ENCODE data around the gene SDK2.

SDK2 gene

GRCh38 chr17:73437826-73438225 lies 206.4 kb downstream of the SDK2 start:
- no peak for TF ChIP-seq CTCF (conservative IDR thresholded peaks at IDR 0.05; ENCODE audit: low read depth, low read length)
- DNase-seq (ENCODE audit: low read depth), result no peak
- no peak overlapping the region for H3K4me3 ChIP-seq (ENCODE audit: low read length)

- no peak for DNase-seq (ENCODE audit: low read depth)
- H3K4me3 ChIP-seq (ENCODE audit: low read length), result no peak overlapping the region
- no peak for TF ChIP-seq CTCF (conservative IDR thresholded peaks at IDR 0.05; ENCODE audit: low read depth, low read length)
Observed at GRCh38 chr17:73436954-73437353, 207.3 kb downstream of the SDK2 start.

GRCh38 chr17:73435412-73435811 lies 208.8 kb downstream of the SDK2 start:
- no peak overlapping the region for H3K4me3 ChIP-seq (ENCODE audit: low read length)
- no peak for DNase-seq (ENCODE audit: low read depth)
- TF ChIP-seq CTCF (conservative IDR thresholded peaks at IDR 0.05; ENCODE audit: low read depth, low read length), result no peak

- TF ChIP-seq CTCF (conservative IDR thresholded peaks at IDR 0.05; ENCODE audit: low read depth, low read length), result no peak
- DNase-seq (ENCODE audit: low read depth), result no peak
- H3K4me3 ChIP-seq (ENCODE audit: low read length), result no peak overlapping the region
Observed at GRCh38 chr17:73434154-73434553, 210.1 kb downstream of the SDK2 start.

- H3K4me3 ChIP-seq (ENCODE audit: low read length), result no peak overlapping the region
- no peak for TF ChIP-seq CTCF (conservative IDR thresholded peaks at IDR 0.05; ENCODE audit: low read depth, low read length)
- DNase-seq (ENCODE audit: low read depth), result no peak
Observed at GRCh38 chr17:73433501-73433900, 210.7 kb downstream of the SDK2 start.

- DNase-seq (ENCODE audit: low read depth), result no peak
- no peak for TF ChIP-seq CTCF (conservative IDR thresholded peaks at IDR 0.05; ENCODE audit: low read depth, low read length)
- no peak overlapping the region for H3K4me3 ChIP-seq (ENCODE audit: low read length)
Observed at GRCh38 chr17:73432624-73433190, 211.5 kb downstream of the SDK2 start.

- TF ChIP-seq CTCF (conservative IDR thresholded peaks at IDR 0.05; ENCODE audit: low read depth, low read length), result no peak
- H3K4me3 ChIP-seq (ENCODE audit: low read length), result no peak overlapping the region
- DNase-seq (ENCODE audit: low read depth), result no peak
Observed at GRCh38 chr17:73431401-73432205, 212.6 kb downstream of the SDK2 start.
